Measurements from ENCODE around the gene TUBB2B.

TUBB2B gene

GRCh38 chr6:3236005-3236404 lies 8.6 kb upstream of the TUBB2B start:
- TF ChIP-seq Cebpa-rat (IDR thresholded peaks at IDR 0.05): no peak
- peaks cover 45% of the 10 kb centered on the region for H3K27me3 ChIP-seq

GRCh38 chr6:3235486-3235885 lies 8.0 kb upstream of the TUBB2B start:
- no peak overlapping the region for H3K4me3 ChIP-seq
- 0 out of 2 replicates have a peak overlapping the region, but pooled peaks have one; percentile 9 for H3K4me2 ChIP-seq
- peaks cover 50% of the 10 kb centered on the region for H3K27me3 ChIP-seq
- no peaks in the 10 kb centered on the region for H3K36me3 ChIP-seq
- H3K9me3 ChIP-seq: no peaks in the 10 kb centered on the region
- peaks cover 22% of the 10 kb centered on the region for H3K4me1 ChIP-seq
- H3K9ac ChIP-seq: no peak overlapping the region
- no peak overlapping the region for H3K27ac ChIP-seq
- H4K20me1 ChIP-seq: peaks cover 22% of the 10 kb centered on the region
- no peak for TF ChIP-seq Cebpa-rat (IDR thresholded peaks at IDR 0.05)

More at GRCh38 chr6:3236005-3236404, 8.6 kb upstream of the TUBB2B start:
- Histone ChIP-seq H3K4me1 (peaks cover 22% of the 10 kb centered on the region), H3K9me3 (no peaks in the 10 kb centered on the region), H3K36me3 (no peaks in the 10 kb centered on the region), H3K4me3 (no peak overlapping the region), H3K4me2 (no peak overlapping the region), H3K27ac (no peak overlapping the region), H3K9ac (no peak overlapping the region), H4K20me1 (peaks cover 17% of the 10 kb centered on the region)

- no peaks in the 10 kb centered on the region for H3K36me3 ChIP-seq
- H3K27me3 ChIP-seq: peaks cover 66% of the 10 kb centered on the region
- peaks cover 31% of the 10 kb centered on the region for H3K4me1 ChIP-seq
- H3K27ac ChIP-seq: no peak overlapping the region
- H3K9ac ChIP-seq: no peak overlapping the region
- no peak for TF ChIP-seq Cebpa-rat (IDR thresholded peaks at IDR 0.05)
- no peak overlapping the region for H3K4me2 ChIP-seq
- no peak overlapping the region for H3K4me3 ChIP-seq
- H4K20me1 ChIP-seq: peaks cover 38% of the 10 kb centered on the region
- no peaks in the 10 kb centered on the region for H3K9me3 ChIP-seq
These were observed 6.5 kb upstream of the TUBB2B start for GRCh38 chr6:3233904-3234303.

GRCh38 chr6:3233321-3233720 lies 5.9 kb upstream of the TUBB2B start:
- peaks cover 40% of the 10 kb centered on the region for H4K20me1 ChIP-seq
- H3K27ac ChIP-seq: no peak overlapping the region
- no peak for TF ChIP-seq Cebpa-rat (IDR thresholded peaks at IDR 0.05)
- no peak overlapping the region for H3K9ac ChIP-seq
- peaks cover 72% of the 10 kb centered on the region for H3K27me3 ChIP-seq
- H3K4me3 ChIP-seq: no peak overlapping the region
- peaks cover 36% of the 10 kb centered on the region for H3K4me1 ChIP-seq
- H3K4me2 ChIP-seq: no peak overlapping the region
- H3K36me3 ChIP-seq: no peaks in the 10 kb centered on the region
- no peaks in the 10 kb centered on the region for H3K9me3 ChIP-seq

- H3K4me3 ChIP-seq: no peak overlapping the region
- H3K36me3 ChIP-seq: no peaks in the 10 kb centered on the region
- TF ChIP-seq Cebpa-rat (IDR thresholded peaks at IDR 0.05): no peak
- peaks cover 51% of the 10 kb centered on the region for H4K20me1 ChIP-seq
- no peak overlapping the region for H3K27ac ChIP-seq
- H3K4me2 ChIP-seq: no peak overlapping the region
- H3K9ac ChIP-seq: no peak overlapping the region
- peaks cover 82% of the 10 kb centered on the region for H3K27me3 ChIP-seq
- H3K9me3 ChIP-seq: no peaks in the 10 kb centered on the region
- peaks cover 38% of the 10 kb centered on the region for H3K4me1 ChIP-seq
These were observed 4.8 kb upstream of the TUBB2B start for GRCh38 chr6:3232017-3232945.

- Histone ChIP-seq H4K20me1 (peaks cover 58% of the 10 kb centered on the region), H3K36me3 (no peaks in the 10 kb centered on the region), H3K4me1 (peaks cover 39% of the 10 kb centered on the region), H3K4me2 (no peak overlapping the region), H3K27ac (no peak overlapping the region), H3K27me3 (peaks cover 86% of the 10 kb centered on the region), H3K9ac (no peak overlapping the region), H3K9me3 (no peaks in the 10 kb centered on the region), H3K4me3 (0 out of 2 replicates have a peak overlapping the region, but pooled peaks have one; percentile 1)
- TF ChIP-seq Cebpa-rat (IDR thresholded peaks at IDR 0.05): no peak
These were observed 4.0 kb upstream of the TUBB2B start for GRCh38 chr6:3231247-3232016.

GRCh38 chr6:3230900-3231246 lies 3.4 kb upstream of the TUBB2B start:
- Histone ChIP-seq H3K4me2 (no peak overlapping the region), H3K27ac (no peak overlapping the region), H3K4me1 (peaks cover 40% of the 10 kb centered on the region), H3K27me3 (peaks cover 86% of the 10 kb centered on the region), H4K20me1 (peaks cover 64% of the 10 kb centered on the region), H3K36me3 (no peaks in the 10 kb centered on the region), H3K9ac (no peak overlapping the region), H3K9me3 (no peaks in the 10 kb centered on the region), H3K4me3 (no peak overlapping the region)
- no peak for TF ChIP-seq Cebpa-rat (IDR thresholded peaks at IDR 0.05)

GRCh38 chr6:3230256-3230882 lies 2.9 kb upstream of the TUBB2B start:
- H3K9ac ChIP-seq: no peak overlapping the region
- H3K4me1 ChIP-seq: peaks cover 35% of the 10 kb centered on the region
- no peaks in the 10 kb centered on the region for H3K9me3 ChIP-seq
- no peaks in the 10 kb centered on the region for H3K36me3 ChIP-seq
- H3K4me2 ChIP-seq: no peak overlapping the region
- H3K4me3 ChIP-seq: no peak overlapping the region
- no peak overlapping the region for H3K27ac ChIP-seq
- H4K20me1 ChIP-seq: peaks cover 64% of the 10 kb centered on the region
- peaks cover 90% of the 10 kb centered on the region for H3K27me3 ChIP-seq
- TF ChIP-seq Cebpa-rat (IDR thresholded peaks at IDR 0.05): no peak

GRCh38 chr6:3229566-3230178 lies 2.2 kb upstream of the TUBB2B start:
- Histone ChIP-seq H3K4me2 (peak overlapping the region; percentile 29), H3K4me3 (0 out of 2 replicates have a peak overlapping the region, but pooled peaks have one; percentile 15), H3K27me3 (peaks cover 90% of the 10 kb centered on the region), H3K4me1 (peaks cover 34% of the 10 kb centered on the region), H3K9ac (no peak overlapping the region), H4K20me1 (peaks cover 64% of the 10 kb centered on the region), H3K9me3 (no peaks in the 10 kb centered on the region), H3K27ac (no peak overlapping the region), H3K36me3 (no peaks in the 10 kb centered on the region)
- TF ChIP-seq Cebpa-rat (IDR thresholded peaks at IDR 0.05): no peak

Data from BLaER1 (cell line).